ENCODE data around the gene ARPC1A. TPM values are rescaled to one million over a fixed set of nuclear protein-coding genes. Genes with fewer than 3 reads are reported as not detected.
A peak's percentile ranks its signal among the peaks of the same experiment; 100 is the strongest.
"Not testable (repeated sequence)": the region's sequence is repeated elsewhere in the genome, so short reads cannot be mapped to it uniquely, and the experiment has no call there.

Gene ARPC1A
- total RNA-seq, 4 donors from 2014 or later, result 120 to 183 (median 147) TPM

DNA sequence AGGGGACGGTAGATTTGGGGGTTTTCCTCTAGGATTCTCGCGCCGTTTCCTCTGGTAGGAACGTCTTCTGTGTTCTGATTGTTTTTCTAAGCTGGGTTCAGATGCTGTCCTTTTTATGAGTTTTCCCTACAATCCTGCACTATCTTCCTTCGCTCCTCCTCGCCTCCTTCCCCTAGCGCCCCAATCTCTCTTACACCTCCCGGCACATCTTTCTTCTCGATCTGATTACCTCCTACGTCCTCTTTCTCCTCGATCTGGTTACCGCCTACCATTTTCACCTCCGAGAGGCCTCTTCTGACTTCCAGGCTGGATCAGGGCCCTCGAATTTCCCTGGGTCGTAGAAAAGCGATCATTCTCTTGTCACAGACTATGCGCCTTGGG is 83.5 kb downstream of the ARPC1A start:
- intact Hi-C loops (cut with DNase I), result loop anchor here (10.0 kb wide), 2 partner anchors 84 to 364 kb away; partner anchors contain the start of gene ARPC1A
- DNase-seq, result no peak
- Histone ChIP-seq H3K4me1 (peaks cover 23 to 29% of the 10 kb centered on the region in 2 donors), H3K9me3 (no peaks in the 10 kb centered on the region), H3K27ac (peak overlapping the region; percentile 96 to 99 (median 99)), H3K4me3 (replicated peaks in 1 of 3) (peak overlapping the region; percentile 16 to 100 (median 96)), H3K27me3 (no peaks in the 10 kb centered on the region), H3K36me3 (peaks cover 32 to 33% of the 10 kb centered on the region in 2 donors)
- 0 to 1% methylated on average over 18 of the region's 18 CpGs for WGBS, 2 donors
- TF ChIP-seq POLR2A (IDR thresholded peaks at IDR 0.05), result no peak
- TF ChIP-seq, protein P1, sequence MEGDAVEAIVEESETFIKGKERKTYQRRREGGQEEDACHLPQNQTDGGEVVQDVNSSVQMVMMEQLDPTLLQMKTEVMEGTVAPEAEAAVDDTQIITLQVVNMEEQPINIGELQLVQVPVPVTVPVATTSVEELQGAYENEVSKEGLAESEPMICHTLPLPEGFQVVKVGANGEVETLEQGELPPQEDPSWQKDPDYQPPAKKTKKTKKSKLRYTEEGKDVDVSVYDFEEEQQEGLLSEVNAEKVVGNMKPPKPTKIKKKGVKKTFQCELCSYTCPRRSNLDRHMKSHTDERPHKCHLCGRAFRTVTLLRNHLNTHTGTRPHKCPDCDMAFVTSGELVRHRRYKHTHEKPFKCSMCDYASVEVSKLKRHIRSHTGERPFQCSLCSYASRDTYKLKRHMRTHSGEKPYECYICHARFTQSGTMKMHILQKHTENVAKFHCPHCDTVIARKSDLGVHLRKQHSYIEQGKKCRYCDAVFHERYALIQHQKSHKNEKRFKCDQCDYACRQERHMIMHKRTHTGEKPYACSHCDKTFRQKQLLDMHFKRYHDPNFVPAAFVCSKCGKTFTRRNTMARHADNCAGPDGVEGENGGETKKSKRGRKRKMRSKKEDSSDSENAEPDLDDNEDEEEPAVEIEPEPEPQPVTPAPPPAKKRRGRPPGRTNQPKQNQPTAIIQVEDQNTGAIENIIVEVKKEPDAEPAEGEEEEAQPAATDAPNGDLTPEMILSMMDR (IDR thresholded peaks at IDR 0.05), result no peak

DNA sequence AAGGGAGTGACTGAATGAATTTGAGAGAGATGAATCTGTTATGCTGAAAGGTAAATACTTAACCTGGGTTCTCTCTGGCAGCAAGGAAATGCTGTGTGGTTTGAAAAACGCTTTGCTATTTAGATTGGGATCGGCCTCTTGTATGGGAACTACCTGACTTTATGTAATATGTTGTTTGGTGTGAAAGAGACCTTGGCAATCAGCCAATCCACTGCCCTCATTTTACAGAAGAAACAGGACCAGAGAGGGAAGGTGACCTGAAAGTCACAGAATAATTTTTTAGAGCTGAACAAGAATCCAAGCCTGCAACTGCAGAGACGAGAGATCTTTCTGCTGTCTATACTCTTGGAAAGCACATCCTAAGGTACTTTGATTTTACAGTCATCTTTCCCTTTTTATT is 84.1 kb downstream of the ARPC1A start:
- Histone ChIP-seq H3K9me3 (no peaks in the 10 kb centered on the region), H3K4me1 (peaks cover 23 to 24% of the 10 kb centered on the region in 2 donors), H3K4me3 (replicated peaks in 1 of 3) (peak overlapping the region in 1 of 3 donors; percentile 100), H3K36me3 (peaks cover 31 to 33% of the 10 kb centered on the region in 2 donors), H3K27ac (no peak overlapping the region), H3K27me3 (no peaks in the 10 kb centered on the region)
- WGBS, 2 donors, result 38 to 51% methylated on average over 3 of the region's 3 CpGs
- DNase-seq, result no peak
- TF ChIP-seq, protein P1 (IDR thresholded peaks at IDR 0.05), result no peak
- no peak for TF ChIP-seq POLR2A (IDR thresholded peaks at IDR 0.05)
- intact Hi-C loops (cut with DNase I), result loop anchor here (5.0 to 10.0 kb wide), 3 partner anchors 33 to 365 kb away; partner anchors contain the start of gene ARPC1A

DNA sequence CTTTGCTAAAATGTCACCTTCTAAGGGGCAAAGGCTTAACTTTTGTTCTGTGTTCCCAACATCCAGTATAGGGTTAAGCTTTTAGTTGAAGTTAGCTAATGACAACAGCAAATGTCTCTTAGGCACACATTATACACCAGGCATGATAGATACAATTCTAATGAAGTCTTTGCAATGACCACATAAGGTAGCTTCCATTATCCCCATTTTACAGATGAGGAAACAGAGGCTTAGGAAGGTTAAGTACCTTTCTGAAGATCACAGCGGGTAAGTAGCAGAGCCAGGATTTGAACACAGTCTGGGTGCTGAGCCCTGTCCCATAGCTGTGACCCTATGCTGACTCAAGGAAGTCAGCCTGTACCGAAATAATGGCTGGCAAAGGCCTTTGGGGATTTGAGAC is 84.9 kb downstream of the ARPC1A start:
- Histone ChIP-seq H3K27ac (no peak overlapping the region), H3K4me3 (replicated peaks in 1 of 3) (no peak overlapping the region), H3K9me3 (no peaks in the 10 kb centered on the region), H3K36me3 (peaks cover 35 to 40% of the 10 kb centered on the region in 2 donors), H3K27me3 (no peaks in the 10 kb centered on the region), H3K4me1 (peaks cover 23 to 24% of the 10 kb centered on the region in 2 donors)
- TF ChIP-seq, protein P1 (IDR thresholded peaks at IDR 0.05), result no peak
- TF ChIP-seq POLR2A (IDR thresholded peaks at IDR 0.05), result no peak
- intact Hi-C loops (cut with DNase I), result loop anchor here (5.0 kb wide), 1 partner anchor 33 kb away; no protein-coding TSS in a partner anchor
- 87 to 95% methylated on average over 2 of the region's 2 CpGs for WGBS, 2 donors
- DNase-seq, result no peak

DNA sequence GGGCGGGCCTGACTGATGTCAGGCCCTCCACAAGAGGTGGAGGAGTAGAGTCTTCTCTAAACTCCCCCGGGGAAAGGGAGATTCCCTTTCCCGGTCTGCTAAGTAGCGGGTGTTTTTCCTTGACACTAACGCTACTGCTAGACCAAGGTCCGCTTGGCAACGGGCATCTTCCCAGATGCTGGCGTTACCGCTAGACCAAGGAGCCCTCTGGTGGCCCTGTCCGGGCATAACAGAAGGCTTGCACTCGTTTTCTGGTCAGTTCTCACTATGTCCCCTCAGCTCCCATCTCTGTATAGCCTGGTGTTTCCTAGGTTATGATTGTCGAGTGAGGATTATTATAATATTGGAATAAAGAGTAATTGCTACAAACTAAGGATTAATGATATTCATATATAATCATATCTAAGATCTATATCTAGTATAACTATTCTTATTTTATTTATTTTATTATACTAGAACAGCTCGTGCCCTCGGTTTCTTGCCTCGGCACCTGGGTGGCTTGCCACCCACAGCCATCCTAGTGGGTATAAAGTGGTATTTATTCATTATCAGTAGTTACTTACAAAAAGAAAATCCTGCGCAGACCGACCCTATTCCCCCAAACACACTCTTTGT is 89.9 kb downstream of the ARPC1A start:
- H3K27ac ChIP-seq, result not testable (repeated sequence)
- WGBS, 2 donors, result 57 to 65% methylated on average over 17 of the region's 17 CpGs

More for the DNA sequence above, 89.9 kb downstream of the ARPC1A start:
- H3K4me1 ChIP-seq; H3K4me3 ChIP-seq (replicated peaks in 1 of 3); intact Hi-C loops (cut with DNase I); H3K27me3 ChIP-seq; H3K9me3 ChIP-seq: not testable (repeated sequence)
- TF ChIP-seq, protein P1 (IDR thresholded peaks at IDR 0.05), result peak in 5 of 6 experiments; percentile 44 to 63 (median 55)
- DNase-seq, result peak; percentile 71 to 78
- H3K36me3 ChIP-seq, result peaks cover 79 to 85% of the 10 kb centered on the region in 2 donors

Other genes with a start within 250 kb of the ARPC1A start
- gene SMURF1, start 181.8 kb upstream of the ARPC1A start, total RNA-seq, result 10 to 100 TPM; 13.9 to 20.6 (median 16.7) TPM
- not detected for gene KPNA7, start 117.8 kb upstream of the ARPC1A start, total RNA-seq
- not detected for gene MYH16, start 53.1 kb upstream of the ARPC1A start, total RNA-seq
- 100 to 1,000 TPM; 214 to 273 (median 228) TPM for gene ARPC1B, start 48.8 kb downstream of the ARPC1A start, total RNA-seq
- 100 to 1,000 TPM in 2 of 4 donors, 10 to 100 TPM in 2; 73.9 to 112 (median 93.2) TPM for gene PDAP1, start 82.7 kb downstream of the ARPC1A start, total RNA-seq
- 10 to 100 TPM; 41.9 to 89.1 (median 65.4) TPM for gene BUD31, start 83.1 kb downstream of the ARPC1A start, total RNA-seq
- 1 to 10 TPM; 5.4 to 9.6 (median 8.2) TPM for gene PTCD1, start 112.9 kb downstream of the ARPC1A start, total RNA-seq
- gene CPSF4, start 113.0 kb downstream of the ARPC1A start, total RNA-seq, result 10 to 100 TPM; 30.6 to 33.1 (median 32.7) TPM
- 1,000 to 10,000 TPM in 1 of 4 donors, 100 to 1,000 TPM in 3; 160 to 1,370 (median 678) TPM for gene ATP5MF, start 140.3 kb downstream of the ARPC1A start, total RNA-seq
- gene ZNF789, start 147.0 kb downstream of the ARPC1A start, total RNA-seq, result 10 to 100 TPM in 3 of 4 donors, 1 to 10 TPM in 1; 9.8 to 14.5 (median 11.4) TPM
- gene ZNF394, start 174.4 kb downstream of the ARPC1A start, total RNA-seq, result 10 to 100 TPM; 39.5 to 61.4 (median 46.1) TPM
- 10 to 100 TPM in 2 of 4 donors, 1 to 10 TPM in 2; 8.7 to 14.1 (median 9.7) TPM for gene ZKSCAN5, start 178.8 kb downstream of the ARPC1A start, total RNA-seq
- 10 to 100 TPM in 1 of 4 donors, 1 to 10 TPM in 3; 4.4 to 10.6 (median 7.4) TPM for gene FAM200A, start 226.2 kb downstream of the ARPC1A start, total RNA-seq
- 100 to 1,000 TPM; 113 to 144 (median 118) TPM for gene ZNF655, start 232.7 kb downstream of the ARPC1A start, total RNA-seq